Stimulated activated CD4-positive, alpha-beta T cell treated with anti-CD3 and anti-CD28 coated beads, Interleukin-2, amount 100 ng/mL, for 48 hours (primary cell): ENCODE data around the gene ADCY4.
A peak's percentile ranks its signal among the peaks of the same experiment; 100 is the strongest.
"Not testable (repeated sequence)": the region's sequence is repeated elsewhere in the genome, so short reads cannot be mapped to it uniquely, and the experiment has no call there.

Experiments
- DNase-seq, 2 donors: peaks; one replicate each; pipeline ENCODE4 v3.0.0-alpha.2; 2020

ADCY4 gene

GRCh38 chr14:24366721-24367513 is 32.0 kb upstream of the ADCY4 start:
- DNase-seq: no peak

- DNase-seq: no peak
These were observed 31.5 kb upstream of the ADCY4 start for GRCh38 chr14:24366413-24366720.

- peak; percentile 46 to 62 for DNase-seq
These were observed 30.9 kb upstream of the ADCY4 start for GRCh38 chr14:24365600-24366412.

GRCh38 chr14:24364841-24365240 is 30.0 kb upstream of the ADCY4 start:
- DNase-seq: no peak

GRCh38 chr14:24363401-24363800 is 28.5 kb upstream of the ADCY4 start:
- no peak for DNase-seq

GRCh38 chr14:24362241-24362960 is 27.5 kb upstream of the ADCY4 start:
- no peak for DNase-seq

- DNase-seq: no peak
These were observed 26.5 kb upstream of the ADCY4 start for GRCh38 chr14:24361326-24361725.

GRCh38 chr14:24360281-24360680 is 25.4 kb upstream of the ADCY4 start:
- DNase-seq: no peak

- no peak for DNase-seq
These were observed 21.3 kb upstream of the ADCY4 start for GRCh38 chr14:24356208-24356607.

- DNase-seq: no peak
These were observed 20.1 kb upstream of the ADCY4 start for GRCh38 chr14:24355009-24355408.

- DNase-seq: not testable (repeated sequence)
These were observed 19.6 kb upstream of the ADCY4 start for GRCh38 chr14:24354482-24354825.

GRCh38 chr14:24353559-24354481 is 18.9 kb upstream of the ADCY4 start:
- DNase-seq: no peak

- DNase-seq: no peak
These were observed 16.6 kb upstream of the ADCY4 start for GRCh38 chr14:24351517-24351916.

- no peak for DNase-seq
These were observed 14.9 kb upstream of the ADCY4 start for GRCh38 chr14:24349742-24350141.

- no peak for DNase-seq
These were observed 13.3 kb upstream of the ADCY4 start for GRCh38 chr14:24348186-24348585.

- DNase-seq: no peak
These were observed 12.3 kb upstream of the ADCY4 start for GRCh38 chr14:24347134-24347533.

- no peak for DNase-seq
These were observed 9.2 kb upstream of the ADCY4 start for GRCh38 chr14:24343795-24344660.

- no peak for DNase-seq
These were observed 8.0 kb upstream of the ADCY4 start for GRCh38 chr14:24342889-24343288.

GRCh38 chr14:24340606-24341005 is 5.7 kb upstream of the ADCY4 start:
- no peak for DNase-seq

- DNase-seq: peak; percentile 52 to 57
These were observed 4.6 kb upstream of the ADCY4 start, which contains the start of gene RIPK3 for GRCh38 chr14:24339284-24340151. RIPK3 (minus strand) TSS chr14:24339991; CDS start chr14:24339826, 165 bp downstream.

- DNase-seq: no peak
These were observed 4.0 kb upstream of the ADCY4 start for GRCh38 chr14:24338843-24339242.
